HepG2 (cell line): ENCODE measurements around the gene TSC22D2.

Experiments used
- CEBPZ ChIP-seq: IDR thresholded peaks from 2 replicates; pipeline ENCODE4 v1.6.1; 2012; ENCODE audit warnings: low read length, improper control_type of control experiment
- MXI1 ChIP-seq: IDR thresholded peaks from 3 replicates; pipeline ENCODE4 v1.6.1; 2012; ENCODE audit warnings: low read depth, low read length, inconsistent platforms, borderline replicate concordance
- ZBTB7A ChIP-seq: sonication (generic); formaldehyde crosslinking; IDR thresholded peaks from 2 replicates; pipeline ENCODE4 v1.8.0; 2022; ENCODE audit warnings: mild to moderate bottlenecking, missing genetic modification reagents
- TF ChIP-seq, protein P1 (sequence below): IDR thresholded peaks from 2 replicates; pipeline ENCODE4 v1.6.1; 2016

DNA sequence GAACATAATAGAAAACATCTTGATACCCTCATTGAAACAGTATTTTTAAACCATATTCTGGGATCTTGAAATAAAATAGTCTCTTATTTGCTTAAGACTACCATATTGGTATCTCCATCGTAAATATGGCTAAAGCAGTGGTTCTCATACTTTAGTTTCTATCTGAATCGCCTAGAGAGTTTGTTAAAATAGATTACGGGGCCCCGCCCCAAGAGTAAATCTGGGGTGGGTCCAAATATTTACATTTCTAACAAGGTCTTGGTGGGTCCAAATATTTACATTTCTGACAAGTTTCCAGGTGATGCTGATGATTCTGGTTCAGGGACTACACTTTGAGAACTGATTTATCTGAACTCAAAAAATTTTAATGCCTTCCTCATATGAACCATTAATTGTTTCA lies 45.3 kb downstream of the TSC22D2 start:
- no peak for TF ChIP-seq CEBPZ
- no peak for TF ChIP-seq ZBTB7A (CRISPR knock-in tag)
- no peak for TF ChIP-seq MXI1
- TF ChIP-seq, protein P1, sequence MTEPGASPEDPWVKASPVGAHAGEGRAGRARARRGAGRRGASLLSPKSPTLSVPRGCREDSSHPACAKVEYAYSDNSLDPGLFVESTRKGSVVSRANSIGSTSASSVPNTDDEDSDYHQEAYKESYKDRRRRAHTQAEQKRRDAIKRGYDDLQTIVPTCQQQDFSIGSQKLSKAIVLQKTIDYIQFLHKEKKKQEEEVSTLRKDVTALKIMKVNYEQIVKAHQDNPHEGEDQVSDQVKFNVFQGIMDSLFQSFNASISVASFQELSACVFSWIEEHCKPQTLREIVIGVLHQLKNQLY, result no peak
